ENCODE data around the gene SLC6A2. TPM values are rescaled to one million over a fixed set of nuclear protein-coding genes. Genes with fewer than 3 reads are reported as not detected.

The SLC6A2 gene
- total RNA-seq, 1 donor from 2014 or later = not detected

GRCh38 chr16:55690841-55691240, 35.1 kb downstream of the SLC6A2 start:
- Mint-ChIP-seq H3K27me3 (ENCODE audit: unreplicated experiment) (peaks cover 1% of the 10 kb centered on the region), H3K36me3 (ENCODE audit: unreplicated experiment) (no peaks in the 10 kb centered on the region), H3K27ac (ENCODE audit: unreplicated experiment) (no peak overlapping the region), H3K9me3 (ENCODE audit: unreplicated experiment) (no peaks in the 10 kb centered on the region), H3K4me1 (ENCODE audit: low read depth, unreplicated experiment) (no peaks in the 10 kb centered on the region), H3K4me3 (ENCODE audit: unreplicated experiment) (no peak overlapping the region)
- DNase-seq = no peak
- no peak for TF ChIP-seq CTCF (IDR thresholded peaks at IDR 0.05; ENCODE audit: partially characterized antibody, unreplicated experiment)

GRCh38 chr16:55691771-55692170, 36.0 kb downstream of the SLC6A2 start:
- Mint-ChIP-seq H3K36me3 (ENCODE audit: unreplicated experiment) (no peaks in the 10 kb centered on the region), H3K27me3 (ENCODE audit: unreplicated experiment) (peaks cover 1% of the 10 kb centered on the region), H3K9me3 (ENCODE audit: unreplicated experiment) (no peaks in the 10 kb centered on the region), H3K4me1 (ENCODE audit: low read depth, unreplicated experiment) (no peaks in the 10 kb centered on the region), H3K27ac (ENCODE audit: unreplicated experiment) (no peak overlapping the region), H3K4me3 (ENCODE audit: unreplicated experiment) (no peak overlapping the region)
- TF ChIP-seq CTCF (IDR thresholded peaks at IDR 0.05; ENCODE audit: partially characterized antibody, unreplicated experiment) = no peak
- DNase-seq = no peak

GRCh38 chr16:55695595-55695994, 39.8 kb downstream of the SLC6A2 start:
- no peak overlapping the region for H3K27ac Mint-ChIP-seq (ENCODE audit: unreplicated experiment)
- peaks cover 4% of the 10 kb centered on the region for H3K27me3 Mint-ChIP-seq (ENCODE audit: unreplicated experiment)
- no peaks in the 10 kb centered on the region for H3K36me3 Mint-ChIP-seq (ENCODE audit: unreplicated experiment)
- H3K4me3 Mint-ChIP-seq (ENCODE audit: unreplicated experiment) = no peak overlapping the region
- H3K9me3 Mint-ChIP-seq (ENCODE audit: unreplicated experiment) = no peaks in the 10 kb centered on the region
- no peak for TF ChIP-seq CTCF (IDR thresholded peaks at IDR 0.05; ENCODE audit: partially characterized antibody, unreplicated experiment)
- H3K4me1 Mint-ChIP-seq (ENCODE audit: low read depth, unreplicated experiment) = no peaks in the 10 kb centered on the region
- DNase-seq = no peak

GRCh38 chr16:55697867-55698266, 42.1 kb downstream of the SLC6A2 start:
- Mint-ChIP-seq H3K4me3 (ENCODE audit: unreplicated experiment) (no peak overlapping the region), H3K27ac (ENCODE audit: unreplicated experiment) (no peak overlapping the region), H3K9me3 (ENCODE audit: unreplicated experiment) (no peaks in the 10 kb centered on the region), H3K4me1 (ENCODE audit: low read depth, unreplicated experiment) (peaks cover 3% of the 10 kb centered on the region), H3K27me3 (ENCODE audit: unreplicated experiment) (peaks cover 3% of the 10 kb centered on the region), H3K36me3 (ENCODE audit: unreplicated experiment) (no peaks in the 10 kb centered on the region)
- TF ChIP-seq CTCF (IDR thresholded peaks at IDR 0.05; ENCODE audit: partially characterized antibody, unreplicated experiment) = no peak
- no peak for DNase-seq

GRCh38 chr16:55698331-55698730, 42.5 kb downstream of the SLC6A2 start:
- H3K9me3 Mint-ChIP-seq (ENCODE audit: unreplicated experiment) = no peaks in the 10 kb centered on the region
- peaks cover 3% of the 10 kb centered on the region for H3K4me1 Mint-ChIP-seq (ENCODE audit: low read depth, unreplicated experiment)
- H3K36me3 Mint-ChIP-seq (ENCODE audit: unreplicated experiment) = no peaks in the 10 kb centered on the region
- no peak overlapping the region for H3K27ac Mint-ChIP-seq (ENCODE audit: unreplicated experiment)
- no peak for DNase-seq
- TF ChIP-seq CTCF (IDR thresholded peaks at IDR 0.05; ENCODE audit: partially characterized antibody, unreplicated experiment) = no peak
- peaks cover 3% of the 10 kb centered on the region for H3K27me3 Mint-ChIP-seq (ENCODE audit: unreplicated experiment)
- H3K4me3 Mint-ChIP-seq (ENCODE audit: unreplicated experiment) = no peak overlapping the region
